T47D (cell line): Measurements from ENCODE around the gene STXBP5L.
"Not testable (repeated sequence)": the region's sequence is repeated elsewhere in the genome, so short reads cannot be mapped to it uniquely, and the experiment has no call there.

ENCODE experiments used
- DNase-seq, 2 experiments: peaks; one replicate each; pipeline versions ENCODE4 v3.0.0 to v3.0.0-alpha.2; 2011 to 2012; ENCODE audit warnings: low read depth in 1 of 2, low spot score in 1 of 2
- JUND ChIP-seq: IDR thresholded peaks from 2 replicates; pipeline ENCODE4 v1.6.1; 2012; ENCODE audit warnings: low read depth
- in situ Hi-C: cut with HindIII; loops from 2 replicates; pipeline ENCODE4 v1.10.0; 2016; ENCODE audit warnings: low sequenced_read_pairs, low pct_unique_long_range_greater_than_20kb

STXBP5L gene

DNA sequence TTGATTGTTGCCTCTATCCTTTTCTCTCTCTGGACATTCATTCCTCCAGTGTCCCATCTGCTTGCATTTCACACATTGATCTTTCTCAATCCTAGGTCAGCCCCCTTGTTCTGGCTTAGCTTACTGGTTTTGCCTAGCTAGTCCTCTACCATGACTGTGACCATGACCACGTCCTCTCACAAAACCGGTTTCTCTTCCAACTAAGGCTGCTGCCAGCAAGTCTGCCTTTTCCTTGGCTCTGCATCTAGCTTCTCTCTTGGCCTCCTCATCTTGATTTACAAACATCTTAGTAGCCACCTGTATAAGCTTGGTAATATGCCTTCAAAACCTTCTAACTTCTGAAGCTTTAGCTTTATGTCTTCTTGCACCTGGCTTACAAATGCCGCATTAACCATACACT, 167.2 kb downstream of the STXBP5L start:
- no peak for TF ChIP-seq JUND
- in situ Hi-C loops = no loop called here
- DNase-seq = peak in 1 of 2 experiments; percentile 51

DNA sequence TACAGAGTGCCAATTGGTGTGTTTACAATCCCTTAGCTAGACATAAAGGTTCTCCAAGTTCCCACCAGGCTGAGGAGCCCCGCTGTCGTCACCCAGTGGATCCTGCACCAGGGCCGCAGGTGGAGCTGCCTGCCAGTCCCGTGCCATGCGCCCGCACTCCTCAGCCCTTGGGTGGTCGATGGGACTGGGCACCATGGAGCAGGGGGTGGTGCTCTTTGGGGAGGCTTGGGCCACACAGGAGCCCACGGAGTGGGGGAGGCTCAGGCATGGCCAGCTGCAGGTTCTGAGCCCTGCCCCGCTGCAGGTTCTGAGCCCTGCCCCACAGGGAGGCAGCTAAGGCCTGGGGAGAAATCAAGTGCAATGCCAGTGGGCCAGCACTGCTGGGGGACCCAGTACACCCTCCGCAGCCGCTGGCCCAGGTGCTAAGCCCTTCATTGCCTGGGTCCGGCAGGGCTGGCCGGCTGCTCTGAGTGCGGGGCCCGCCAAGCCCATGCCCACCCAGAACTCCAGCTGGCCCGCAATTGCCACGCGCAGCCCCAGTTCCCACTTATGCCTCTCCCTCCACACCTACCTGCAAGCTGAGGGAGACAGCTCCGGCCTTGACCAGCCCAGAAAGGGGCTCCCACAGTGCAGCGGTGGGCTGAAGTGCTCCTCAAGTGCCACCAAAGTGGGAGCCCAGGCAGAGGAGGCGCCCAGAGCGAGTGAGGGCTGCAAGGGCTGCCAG, 170.5 kb downstream of the STXBP5L start:
- DNase-seq, in situ Hi-C loops: not testable (repeated sequence)

DNA sequence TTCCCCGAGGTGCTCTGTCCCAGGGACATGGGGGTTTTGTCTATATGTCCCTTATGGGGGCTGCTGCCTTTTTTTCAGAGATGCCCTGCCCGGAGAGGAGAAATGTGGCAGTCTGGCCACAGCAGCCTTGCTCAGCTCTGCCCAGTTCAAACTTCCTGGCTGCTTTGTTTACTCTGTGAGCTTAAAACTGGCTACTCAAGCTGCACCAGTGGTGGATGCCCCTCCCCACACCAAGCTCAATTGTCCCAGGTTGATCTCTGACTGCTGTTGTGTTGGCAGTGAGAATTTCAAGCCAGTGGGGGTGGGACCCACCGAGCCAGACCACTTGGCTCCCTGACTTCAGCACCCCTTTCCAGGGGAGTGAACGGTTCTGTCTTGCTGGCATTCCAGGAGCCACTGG, 188.9 kb downstream of the STXBP5L start:
- peak in 1 of 2 experiments; percentile 80 for DNase-seq
- no peak for TF ChIP-seq JUND
- in situ Hi-C loops = no loop called here

DNA sequence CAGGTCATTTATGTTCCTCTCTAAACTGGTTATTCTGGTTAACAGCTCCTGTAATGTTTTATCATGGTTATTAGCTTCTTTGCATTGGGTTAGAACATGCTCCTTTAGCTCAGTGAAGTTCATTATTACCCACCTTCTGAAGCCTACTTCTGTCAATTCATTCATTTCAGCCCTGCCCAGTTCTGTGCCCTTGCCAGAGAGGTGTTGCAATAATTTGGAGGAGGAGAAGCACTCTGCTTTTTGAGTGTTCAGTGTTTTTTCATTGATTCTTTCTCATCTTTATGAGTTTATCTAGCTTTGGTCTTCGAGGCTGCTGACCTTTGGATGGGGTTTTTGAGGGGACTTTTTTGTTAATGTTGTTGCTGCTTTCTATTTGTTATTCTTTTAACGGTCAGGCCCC, 203.1 kb downstream of the STXBP5L start:
- in situ Hi-C loops, DNase-seq: not testable (repeated sequence)

DNA sequence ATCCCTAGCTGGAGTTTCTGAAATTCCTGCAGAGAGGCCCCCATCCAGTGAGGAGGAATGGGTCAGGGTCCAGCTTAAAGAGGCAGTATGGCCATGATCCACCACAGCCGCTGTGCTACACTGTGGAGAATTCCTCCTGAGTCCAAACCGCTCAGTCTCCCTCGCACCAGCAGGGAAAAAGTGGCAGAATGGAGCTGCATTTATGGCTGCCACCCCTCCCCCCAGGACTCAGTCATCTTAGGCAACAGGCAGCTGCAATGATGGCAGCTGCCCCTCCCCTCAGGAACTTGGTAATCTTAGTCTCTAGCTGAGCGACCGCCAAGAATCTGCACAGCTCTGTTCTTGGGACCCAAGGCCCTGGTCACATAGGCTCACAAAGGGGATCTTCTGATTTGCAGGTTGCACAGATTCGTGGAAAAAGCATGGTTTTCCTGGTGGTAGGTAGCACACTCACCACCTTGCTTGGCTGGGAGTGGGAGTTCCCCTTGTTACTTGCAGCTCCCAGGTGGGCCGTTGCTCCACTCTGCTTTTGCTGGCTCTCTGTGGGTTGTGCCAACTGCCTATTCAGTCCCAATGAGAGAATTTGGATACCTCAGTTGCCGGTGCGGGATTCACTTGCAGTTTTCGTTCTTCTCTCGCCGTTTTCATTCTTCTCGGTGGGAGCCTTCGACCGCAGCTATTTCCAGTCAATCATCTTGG, 204.1 kb downstream of the STXBP5L start:
- in situ Hi-C loops = no loop called here
- DNase-seq = no peak

DNA sequence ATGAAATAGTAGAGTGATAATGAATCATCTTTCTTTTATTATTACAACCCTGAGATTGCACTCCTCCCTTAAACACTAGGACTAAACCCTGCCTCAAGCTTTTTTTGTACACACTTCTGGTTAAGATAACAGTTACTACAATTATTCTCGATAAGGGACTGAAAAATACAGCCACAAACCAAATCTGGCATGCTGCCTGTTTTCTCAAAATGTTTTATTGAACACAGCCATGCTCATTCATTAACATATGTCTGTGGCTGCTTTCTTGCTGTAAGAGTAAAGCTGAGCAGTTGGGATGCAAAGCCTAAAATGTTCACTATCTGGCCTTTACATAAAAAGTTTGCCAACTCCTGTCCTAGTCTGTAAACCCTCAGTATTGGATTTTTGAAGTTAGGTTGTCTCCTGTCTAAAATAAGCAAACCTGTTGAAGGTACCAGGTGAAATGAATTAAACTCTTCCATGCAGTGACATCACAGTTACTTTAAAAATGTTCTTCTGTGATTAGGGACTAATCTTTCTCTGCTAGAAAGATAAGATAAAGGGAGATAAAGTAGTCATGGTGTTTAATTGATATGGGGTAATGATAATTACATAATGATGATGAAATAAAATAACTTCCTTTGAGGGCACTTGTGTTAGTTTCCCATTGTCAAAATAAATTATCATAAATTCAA, 218.2 kb downstream of the STXBP5L start:
- in situ Hi-C loops = no loop called here
- TF ChIP-seq JUND = no peak
- DNase-seq = no peak

More for the DNA sequence above, 204.1 kb downstream of the STXBP5L start:
- no peak for TF ChIP-seq JUND

DNA sequence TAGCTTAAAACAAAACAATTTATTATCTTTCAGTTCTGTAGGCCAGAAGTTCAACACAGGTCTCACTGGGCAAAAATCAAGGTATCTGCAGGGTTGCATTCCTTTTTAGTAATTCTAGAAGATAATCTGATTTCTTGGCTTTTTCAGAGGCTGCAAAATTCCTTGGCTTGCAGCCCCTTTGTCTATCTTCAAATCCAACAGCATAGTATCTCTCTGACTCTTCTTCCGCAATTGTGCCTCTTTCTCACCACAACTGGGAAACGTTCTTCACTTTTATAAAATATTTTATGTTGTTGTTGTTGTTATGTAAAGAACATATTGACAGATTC, 218.7 kb downstream of the STXBP5L start:
- no peak for DNase-seq
- in situ Hi-C loops = no loop called here
- no peak for TF ChIP-seq JUND

DNA sequence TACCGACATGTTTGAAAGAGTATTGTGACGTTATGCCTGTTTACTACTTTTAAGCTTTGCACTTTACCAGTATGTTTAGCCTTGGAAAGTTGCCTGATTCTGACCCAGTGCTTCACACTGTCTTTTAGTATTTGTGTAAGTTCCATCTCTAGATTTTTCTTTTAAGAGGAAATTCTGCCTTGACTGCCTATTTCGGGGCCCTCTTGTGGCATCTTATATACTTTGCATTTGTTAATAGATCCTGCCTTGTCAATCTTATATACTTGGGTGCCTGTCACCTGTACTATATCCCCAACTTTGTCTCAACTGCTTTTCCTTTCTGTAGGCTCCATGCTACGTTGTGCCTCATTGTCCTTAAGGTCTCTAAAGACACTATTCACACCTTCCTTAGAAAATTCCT, 244.6 kb downstream of the STXBP5L start:
- peak; percentile 7 to 65 for DNase-seq
- in situ Hi-C loops = no loop called here
- TF ChIP-seq JUND = no peak

DNA sequence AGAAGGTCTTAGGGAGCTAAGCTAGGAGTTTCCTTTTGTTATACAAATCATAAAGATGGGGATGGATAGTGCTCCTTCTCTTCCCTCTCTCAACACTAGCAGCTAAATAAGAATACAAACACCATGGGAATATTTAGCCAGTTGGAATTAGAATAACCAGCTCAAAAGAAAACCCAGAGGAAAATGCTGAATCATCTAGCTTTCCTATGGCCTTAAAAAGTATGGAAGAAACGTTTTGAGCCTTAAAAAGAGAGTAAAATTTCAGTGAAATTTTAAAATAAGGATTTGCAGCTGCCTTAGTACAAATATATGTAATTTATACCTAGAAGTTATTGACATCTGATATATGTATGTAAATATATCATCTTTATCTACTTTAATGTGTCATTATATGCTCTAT, 245.8 kb downstream of the STXBP5L start:
- in situ Hi-C loops = no loop called here
- DNase-seq = no peak
- TF ChIP-seq JUND = no peak

DNA sequence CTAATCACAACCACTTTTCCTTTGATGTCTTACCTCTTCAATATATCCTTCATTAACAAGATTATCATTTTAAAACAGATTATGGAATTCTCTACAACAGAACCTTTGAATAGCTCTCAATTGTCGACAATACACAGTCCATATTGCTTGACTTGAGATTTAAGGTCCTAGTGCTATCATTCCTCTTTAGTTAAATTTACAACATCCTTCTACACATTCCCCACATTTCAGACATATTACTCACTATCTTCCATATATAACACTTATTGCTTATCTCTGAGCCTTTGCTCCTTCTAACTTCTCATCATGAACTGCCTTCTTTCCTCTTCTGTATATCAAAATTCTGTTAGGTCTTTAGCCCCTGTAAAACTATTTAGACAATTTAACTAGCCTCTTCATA, 247.0 kb downstream of the STXBP5L start:
- in situ Hi-C loops = no loop called here
- TF ChIP-seq JUND = no peak
- DNase-seq = no peak

DNA sequence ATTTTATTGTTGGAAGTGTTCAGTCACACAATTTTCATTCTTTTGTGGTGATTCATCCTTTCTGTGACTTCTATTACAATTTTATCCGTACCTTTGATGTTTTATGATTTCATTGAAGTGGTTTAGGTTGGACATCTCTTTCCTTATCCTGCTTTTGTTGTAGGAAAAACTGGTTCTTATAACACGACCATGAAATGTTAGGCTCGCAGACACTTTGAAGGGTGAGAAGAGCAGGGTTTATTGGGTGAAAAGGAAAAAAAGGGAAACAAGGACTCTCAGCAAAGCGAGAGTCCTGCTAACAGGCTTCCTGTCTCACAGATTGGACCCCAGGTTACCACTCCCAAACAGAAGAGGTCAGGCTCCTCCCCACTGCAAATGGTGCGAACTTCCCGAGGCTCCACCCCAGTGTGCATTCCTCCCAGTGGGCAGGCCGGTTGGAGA, 257.4 kb downstream of the STXBP5L start:
- in situ Hi-C loops = no loop called here
- DNase-seq = no peak
- TF ChIP-seq JUND = no peak

DNA sequence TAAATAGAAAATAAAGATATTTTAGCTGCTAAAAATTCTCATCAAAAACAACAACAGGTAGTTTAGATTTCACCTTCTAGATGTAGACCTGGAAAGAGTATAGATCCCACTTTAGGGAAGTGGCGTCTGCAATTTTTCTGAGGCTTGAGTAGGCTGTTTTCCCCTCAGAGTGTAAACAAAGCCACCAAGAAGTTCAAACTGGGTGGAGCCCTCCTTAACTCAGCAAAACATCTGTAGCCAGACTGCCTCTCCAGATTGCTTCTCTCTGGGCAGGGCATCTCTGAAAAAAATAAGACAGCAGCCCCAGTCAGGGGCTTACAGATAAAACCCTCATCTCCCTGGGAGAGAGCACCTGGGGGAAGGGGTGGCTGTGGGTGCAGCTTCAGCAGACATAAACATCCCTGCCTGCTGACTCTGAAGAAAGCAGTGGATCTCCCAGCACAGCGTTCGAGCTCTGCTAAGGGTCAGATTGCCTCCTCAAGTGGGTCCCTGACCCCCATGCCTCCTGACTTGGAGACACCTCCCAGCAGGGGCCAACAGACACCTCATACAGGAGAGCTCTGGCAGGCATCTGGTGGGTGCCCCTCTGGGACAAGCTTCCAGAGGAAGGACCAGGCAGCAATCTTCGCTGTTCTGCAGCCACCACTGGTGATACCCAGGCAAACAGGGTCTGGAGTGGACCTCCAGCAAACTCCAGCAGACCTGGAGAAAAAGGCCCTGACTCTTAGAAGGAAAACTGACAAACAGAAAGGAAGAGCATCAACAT, 259.6 kb downstream of the STXBP5L start:
- no peak for TF ChIP-seq JUND
- DNase-seq = no peak
- in situ Hi-C loops = no loop called here
